Liver (tissue), 3 donors: Measurements from ENCODE around the gene RASGRF1.

Experiments
- CTCF ChIP-seq: fragments of 150-350 bp; IDR thresholded peaks from 2 replicates; pipeline ENCODE4 v1.5.1; 2017; ENCODE audit warnings: improper control_type of control experiment, low read depth, low read length; ENCODE audit not compliant: missing input control
- GABPA ChIP-seq, 2 donors: IDR thresholded peaks in 1 of 2; conservative IDR thresholded peaks in 1 of 2; 2 replicates each; pipeline ENCODE4 v1.6.1; 2016; ENCODE audit warnings: antibody characterized with exemption in 2 of 2, mild to moderate bottlenecking in 1 of 2, moderate library complexity in 1 of 2
- HNF4A ChIP-seq, 2 donors: conservative IDR thresholded peaks; 2 replicates each; pipeline ENCODE4 v1.6.1; 2016; ENCODE audit warnings: antibody characterized with exemption in 2 of 2, mild to moderate bottlenecking in 2 of 2
- JUND ChIP-seq, 2 donors: IDR thresholded peaks; 2 replicates each; pipeline ENCODE4 v1.6.1; 2016; ENCODE audit warnings: antibody characterized with exemption in 2 of 2
- MAX ChIP-seq: IDR thresholded peaks from 2 replicates; pipeline ENCODE4 v1.6.1; 2016; ENCODE audit warnings: antibody characterized with exemption
- NR2F2 ChIP-seq: IDR thresholded peaks from 2 replicates; pipeline ENCODE4 v1.6.1; 2016; ENCODE audit warnings: antibody characterized with exemption
- RAD21 ChIP-seq, 2 donors: IDR thresholded peaks; 2 replicates each; pipeline ENCODE4 v1.6.1; 2016; ENCODE audit warnings: antibody characterized with exemption in 2 of 2, mild to moderate bottlenecking in 2 of 2
- TAF1 ChIP-seq: conservative IDR thresholded peaks from 2 replicates; pipeline ENCODE4 v1.6.1; 2016; ENCODE audit warnings: antibody characterized with exemption, mild to moderate bottlenecking
- YY1 ChIP-seq: IDR thresholded peaks from 2 replicates; pipeline ENCODE4 v1.6.1; 2016; ENCODE audit warnings: antibody characterized with exemption, mild to moderate bottlenecking
- donor health status: healthy.
- donor health status: healthy.

GRCh38 chr15:78944202-78944625, 146.4 kb downstream of the RASGRF1 start:
- no peak for TF ChIP-seq CTCF
- TF ChIP-seq JUND (IDR thresholded peaks at IDR 0.05) = no peak
- no peak for TF ChIP-seq RAD21 (IDR thresholded peaks at IDR 0.05)
- no peak for TF ChIP-seq GABPA (IDR thresholded peaks at IDR 0.05 in 1 of 2, conservative IDR thresholded peaks at IDR 0.05 in 1 of 2)
- TF ChIP-seq MAX = no peak
- TF ChIP-seq NR2F2 = no peak
- no peak for TF ChIP-seq HNF4A (conservative IDR thresholded peaks at IDR 0.05)
- no peak for TF ChIP-seq TAF1
- TF ChIP-seq YY1 = no peak
